Activated naive CD4-positive, alpha-beta T cell treated with anti-CD3 and anti-CD28 coated beads for 36 hours (primary cell): ENCODE results near the gene RFX5. TPM values are rescaled to one million over a fixed set of nuclear protein-coding genes. Genes with fewer than 3 reads are reported as not detected.
"Not testable (repeated sequence)": the region's sequence is repeated elsewhere in the genome, so short reads cannot be mapped to it uniquely, and the experiment has no call there.

Experiments used
- CTCF ChIA-PET: fragments of 350-600 bp; sonication (Branson Sonifier 250); formaldehyde crosslinking; loops from one replicate; lab custom pipeline; 2021; ENCODE audit warnings: antibody characterized with exemption; lab: Charles Lee
- DNase-seq: peaks from one replicate; pipeline ENCODE4 v3.0.0-alpha.2; 2020
- H3K27ac Mint-ChIP-seq: one replicate; pipeline ENCODE4 v1.8.0; 2021; ENCODE audit warnings: mild to moderate bottlenecking, mixed read lengths
- H3K27me3 Mint-ChIP-seq: one replicate; pipeline ENCODE4 v1.8.0; 2021; ENCODE audit warnings: low read depth, mixed read lengths
- H3K36me3 Mint-ChIP-seq: one replicate; pipeline ENCODE4 v1.8.0; 2021; ENCODE audit warnings: low read depth, mixed read lengths
- H3K4me1 Mint-ChIP-seq: one replicate; pipeline ENCODE4 v1.8.0; 2021; ENCODE audit warnings: low read depth, mixed read lengths
- H3K4me3 Mint-ChIP-seq: one replicate; pipeline ENCODE4 v1.8.0; 2021; ENCODE audit warnings: mild to moderate bottlenecking, moderate library complexity, mixed read lengths
- H3K9me3 Mint-ChIP-seq: one replicate; pipeline ENCODE4 v1.8.0; 2021; ENCODE audit warnings: mixed read lengths
- intact Hi-C: fragments of 100-400 bp; cut with micrococcal nuclease; formaldehyde crosslinking; loops from one replicate; pipeline ENCODE4 v1.15.1; 2023
- total RNA-seq, 2 experiments: library from RNA; stranded (reverse); gene quantifications; one replicate each; pipeline ENCODE4 v1.2.3, GENCODE V29; 2021

RFX5 gene
- total RNA-seq, 2 experiments from 2014 or later, result 62.3 to 63.4 TPM

DNA sequence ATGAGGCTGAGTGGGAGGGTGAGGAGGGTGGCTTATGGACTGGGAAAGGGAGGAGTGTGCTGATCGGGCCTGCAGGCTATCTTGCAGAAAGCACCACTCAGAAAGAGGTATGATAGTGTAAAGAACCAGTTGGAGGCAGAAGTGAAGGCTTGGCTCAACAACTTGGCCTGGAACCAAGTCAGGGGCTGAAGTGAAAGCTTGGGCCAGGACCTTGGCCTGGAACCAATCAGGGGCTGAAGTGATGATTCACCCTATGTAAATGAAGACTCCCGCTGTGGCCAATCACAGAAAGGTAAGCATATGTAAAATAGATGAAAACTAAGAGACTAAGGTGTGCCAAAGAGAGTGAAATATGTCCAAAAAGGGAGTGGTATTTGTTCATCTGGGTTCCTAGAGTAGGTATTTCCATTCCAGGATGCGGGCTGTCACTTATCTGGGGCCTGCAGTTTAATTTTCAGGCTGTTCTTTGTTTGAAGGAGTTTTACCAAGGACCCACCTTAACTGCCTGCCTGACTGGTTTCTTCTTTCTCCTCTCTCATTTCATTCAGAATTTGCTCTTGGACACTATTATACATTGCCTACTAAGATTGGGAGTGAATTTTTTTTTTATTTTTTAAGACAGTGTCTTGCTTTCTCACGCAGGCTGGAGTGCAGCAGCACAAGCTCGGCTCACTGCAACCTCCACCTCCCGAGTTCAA, 5.1 kb upstream of the RFX5 start:
- no peak overlapping the region for H3K4me3 Mint-ChIP-seq
- no peak for DNase-seq
- CTCF ChIA-PET, result interaction anchor here (0.6 to 3.2 kb wide), 6 partner anchors 12 to 54 kb away, joined by 3 to 13 read pairs (median 3); no protein-coding TSS in a partner anchor
- H3K4me1 Mint-ChIP-seq, result peaks cover 10% of the 10 kb centered on the region
- no peaks in the 10 kb centered on the region for H3K36me3 Mint-ChIP-seq
- H3K9me3 Mint-ChIP-seq, result no peaks in the 10 kb centered on the region
- intact Hi-C loops, result no loop called here
- no peak overlapping the region for H3K27ac Mint-ChIP-seq
- H3K27me3 Mint-ChIP-seq, result no peaks in the 10 kb centered on the region

GRCh38 chr1:151350323-151350722, 3.3 kb upstream of the RFX5 start:
- H3K27me3 Mint-ChIP-seq, intact Hi-C loops, H3K27ac Mint-ChIP-seq, H3K4me3 Mint-ChIP-seq, H3K9me3 Mint-ChIP-seq, H3K36me3 Mint-ChIP-seq, DNase-seq: not testable (repeated sequence)
- H3K4me1 Mint-ChIP-seq, result peaks cover 23% of the 10 kb centered on the region
- CTCF ChIA-PET, result interaction anchor here (0.6 to 1.6 kb wide), 5 partner anchors 9 to 67 kb away, joined by 3 to 8 read pairs (median 3); no protein-coding TSS in a partner anchor

GRCh38 chr1:151347523-151348246, 633 bp upstream of the RFX5 start:
- Mint-ChIP-seq H3K9me3 (no peaks in the 10 kb centered on the region), H3K27ac (peak overlapping the region; percentile 96), H3K36me3 (peaks cover 14% of the 10 kb centered on the region), H3K27me3 (no peaks in the 10 kb centered on the region), H3K4me3 (peak overlapping the region; percentile 93), H3K4me1 (peaks cover 33% of the 10 kb centered on the region)
- intact Hi-C loops, result loop anchor here (1.0 kb wide), 8 partner anchors 20 to 264 kb away; partner anchors contain the start of genes PI4KB, PIP5K1A, PSMB4 and PSMD4
- no peak for DNase-seq
- CTCF ChIA-PET, result interaction anchor here (0.6 to 1.2 kb wide), 3 partner anchors 36 to 47 kb away, joined by 3 read pairs; no protein-coding TSS in a partner anchor

DNA sequence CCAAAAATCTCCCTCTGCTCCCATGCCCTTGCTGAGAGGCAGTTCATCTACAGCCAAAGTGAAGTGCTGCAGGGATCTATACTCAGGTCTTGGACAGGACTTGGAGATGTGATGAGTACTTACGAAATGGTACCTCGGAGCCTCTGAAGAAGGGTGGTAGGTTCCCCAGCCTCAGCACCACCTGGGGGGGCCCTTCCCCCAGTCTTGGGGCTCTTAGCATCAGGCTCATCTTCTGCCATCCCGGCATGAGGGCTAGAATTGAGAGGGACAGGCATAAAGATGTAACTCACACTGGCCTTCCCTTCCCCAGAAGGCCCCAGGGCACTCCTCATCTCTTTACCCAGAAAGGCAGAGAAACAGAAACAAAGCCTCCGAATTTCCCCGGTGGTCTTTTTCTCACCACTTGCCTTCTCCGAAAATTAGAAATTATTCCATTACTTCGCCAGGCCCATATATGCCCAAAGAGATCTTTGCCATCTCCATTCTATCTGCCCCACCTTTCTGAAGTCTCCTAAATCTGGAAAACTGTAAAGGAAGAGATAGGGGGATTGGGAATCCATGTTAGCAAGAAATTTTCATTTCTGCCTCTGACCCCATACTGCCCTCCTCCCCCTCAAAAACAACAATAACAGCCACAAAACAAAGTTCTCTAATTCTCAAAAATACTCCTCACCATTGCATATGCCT, 827 bp downstream of the RFX5 start:
- Mint-ChIP-seq H3K27me3 (no peaks in the 10 kb centered on the region), H3K4me1 (peaks cover 33% of the 10 kb centered on the region), H3K36me3 (peaks cover 14% of the 10 kb centered on the region), H3K27ac (peak overlapping the region; percentile 96), H3K9me3 (no peaks in the 10 kb centered on the region), H3K4me3 (peak overlapping the region; percentile 93)
- intact Hi-C loops, result no loop called here
- CTCF ChIA-PET, result interaction anchor here (0.8 kb wide), 1 partner anchor 54 kb away, joined by 3 read pairs; no protein-coding TSS in a partner anchor
- peak; percentile 42 for DNase-seq

DNA sequence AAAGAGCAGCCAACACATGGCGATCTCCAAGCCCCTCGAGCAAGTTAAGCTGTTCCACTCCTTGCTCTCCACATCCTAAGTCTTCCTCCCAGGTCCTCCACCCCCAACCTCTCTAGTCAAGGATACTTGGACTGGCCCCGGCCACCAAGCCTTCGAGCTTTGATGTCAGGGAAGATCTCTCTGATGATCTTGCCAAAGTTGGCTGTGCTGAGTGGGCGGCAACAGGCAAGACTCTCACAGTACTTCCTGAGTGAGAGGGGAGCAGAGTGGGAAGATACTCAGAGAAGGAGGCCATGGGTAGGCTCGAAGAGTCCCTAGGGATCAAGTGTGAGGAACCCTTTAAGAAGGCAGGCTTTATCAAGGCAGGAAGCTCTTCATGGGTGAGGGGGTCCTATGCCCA, 2.8 kb downstream of the RFX5 start:
- CTCF ChIA-PET, result interaction anchor here (0.6 to 1.4 kb wide), 7 partner anchors 12 to 82 kb away, joined by 3 to 8 read pairs (median 3); no protein-coding TSS in a partner anchor
- DNase-seq, result no peak
- H3K4me1 Mint-ChIP-seq, result peaks cover 42% of the 10 kb centered on the region
- peak overlapping the region; percentile 48 for H3K27ac Mint-ChIP-seq
- intact Hi-C loops, result no loop called here
- H3K27me3 Mint-ChIP-seq, result no peaks in the 10 kb centered on the region
- no peak overlapping the region for H3K4me3 Mint-ChIP-seq
- H3K9me3 Mint-ChIP-seq, result no peaks in the 10 kb centered on the region
- H3K36me3 Mint-ChIP-seq, result peaks cover 15% of the 10 kb centered on the region

- Mint-ChIP-seq H3K4me1 (peaks cover 44% of the 10 kb centered on the region), H3K27me3 (no peaks in the 10 kb centered on the region)
- intact Hi-C loops, result no loop called here
These were observed 3.5 kb downstream of the RFX5 start for GRCh38 chr1:151343587-151343986.

DNA sequence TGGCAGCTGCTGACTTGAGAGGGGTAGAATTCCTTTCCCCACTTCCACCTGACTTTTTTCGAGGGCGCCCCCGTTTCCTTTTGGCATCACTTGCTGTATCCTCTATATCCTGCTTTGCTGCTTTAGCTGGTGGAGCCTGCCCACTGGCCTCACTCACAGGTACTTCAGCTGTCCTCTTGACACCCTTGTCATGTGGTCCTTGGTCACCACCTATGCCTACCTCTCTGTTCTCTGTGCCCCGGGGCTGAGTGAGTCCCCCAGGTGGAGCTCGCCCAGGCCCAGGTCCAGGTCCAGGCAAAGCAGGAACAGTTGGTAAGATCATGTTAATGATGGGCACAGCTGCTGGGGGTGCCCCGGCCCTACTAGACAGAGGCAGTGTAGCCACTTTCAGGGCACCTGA, 4.5 kb downstream of the RFX5 start:
- intact Hi-C loops, result no loop called here
- CTCF ChIA-PET, result interaction anchor here (0.6 to 0.7 kb wide), 2 partner anchors 42 to 148 kb away, joined by 3 to 4 read pairs; no protein-coding TSS in a partner anchor
- Mint-ChIP-seq H3K4me3 (no peak overlapping the region), H3K27ac (no peak overlapping the region), H3K36me3 (peaks cover 15% of the 10 kb centered on the region), H3K4me1 (peaks cover 37% of the 10 kb centered on the region), H3K9me3 (no peaks in the 10 kb centered on the region), H3K27me3 (no peaks in the 10 kb centered on the region)
- no peak for DNase-seq

More at GRCh38 chr1:151343587-151343986, 3.5 kb downstream of the RFX5 start:
- no peak overlapping the region for H3K4me3 Mint-ChIP-seq
- DNase-seq, result no peak
- H3K36me3 Mint-ChIP-seq, result peaks cover 15% of the 10 kb centered on the region
- H3K9me3 Mint-ChIP-seq, result no peaks in the 10 kb centered on the region
- peak overlapping the region; percentile 64 for H3K27ac Mint-ChIP-seq
- CTCF ChIA-PET, result interaction anchor here (0.6 to 1.4 kb wide), 6 partner anchors 12 to 83 kb away, joined by 3 to 5 read pairs (median 3); no protein-coding TSS in a partner anchor

DNA sequence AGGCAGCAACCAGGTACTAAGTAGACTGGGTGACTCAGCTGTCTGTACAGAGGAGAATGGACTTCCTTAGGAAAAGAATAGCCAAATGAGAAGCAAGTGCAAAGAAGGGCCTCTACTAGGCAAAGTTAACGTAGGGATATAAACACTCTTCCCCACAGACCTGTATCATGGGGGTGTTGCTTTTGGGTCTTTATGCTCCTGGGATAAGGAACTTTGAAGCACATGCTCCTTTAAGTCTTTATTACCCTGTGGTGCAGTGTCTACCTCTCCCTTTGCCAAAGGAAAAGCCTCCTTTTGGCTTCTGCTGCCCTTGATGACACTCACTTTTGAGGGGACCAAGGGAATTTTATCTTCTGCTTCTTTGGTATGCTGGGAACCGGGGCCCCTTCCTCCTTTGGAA, 5.0 kb downstream of the RFX5 start:
- Mint-ChIP-seq H3K27me3 (no peaks in the 10 kb centered on the region), H3K4me3 (no peak overlapping the region), H3K27ac (no peak overlapping the region), H3K36me3 (peaks cover 15% of the 10 kb centered on the region), H3K9me3 (no peaks in the 10 kb centered on the region), H3K4me1 (peaks cover 34% of the 10 kb centered on the region)
- DNase-seq, result no peak
- intact Hi-C loops, result no loop called here
- CTCF ChIA-PET, result interaction anchor here (0.7 to 3.6 kb wide), 3 partner anchors 41 to 61 kb away, joined by 4 to 59 read pairs (median 20); partner anchors contain the start of gene ZNF687

GRCh38 chr1:151340870-151341754, 5.9 kb downstream of the RFX5 start:
- intact Hi-C loops, result loop anchor here (1.0 kb wide), 4 partner anchors 14 to 143 kb away; partner anchors contain the start of genes PI4KB and PIP5K1A
- H3K4me3 Mint-ChIP-seq, result no peak overlapping the region
- peaks cover 12% of the 10 kb centered on the region for H3K36me3 Mint-ChIP-seq
- peak overlapping the region; percentile 23 for H3K27ac Mint-ChIP-seq
- CTCF ChIA-PET, result interaction anchor here (0.6 to 4.3 kb wide), 34 partner anchors 8 to 541 kb away, joined by 3 to 114 read pairs (median 6); partner anchors contain the start of genes PI4KB, PIP5K1A, TNFAIP8L2 and VPS72
- H3K27me3 Mint-ChIP-seq, result no peaks in the 10 kb centered on the region
- peak; percentile 69 for DNase-seq
- H3K4me1 Mint-ChIP-seq, result peaks cover 26% of the 10 kb centered on the region
- no peaks in the 10 kb centered on the region for H3K9me3 Mint-ChIP-seq

GRCh38 chr1:151336556-151336955, 10.5 kb downstream of the RFX5 start:
- H3K27ac Mint-ChIP-seq, result no peak overlapping the region
- no peak for DNase-seq
- peaks cover 10% of the 10 kb centered on the region for H3K4me1 Mint-ChIP-seq
- no peaks in the 10 kb centered on the region for H3K27me3 Mint-ChIP-seq
- no peaks in the 10 kb centered on the region for H3K9me3 Mint-ChIP-seq
- H3K4me3 Mint-ChIP-seq, result no peak overlapping the region
- intact Hi-C loops, result no loop called here
- peaks cover 1% of the 10 kb centered on the region for H3K36me3 Mint-ChIP-seq
- CTCF ChIA-PET, result interaction anchor here (0.7 to 1.2 kb wide), 4 partner anchors 34 to 47 kb away, joined by 3 to 9 read pairs (median 4); no protein-coding TSS in a partner anchor

DNA sequence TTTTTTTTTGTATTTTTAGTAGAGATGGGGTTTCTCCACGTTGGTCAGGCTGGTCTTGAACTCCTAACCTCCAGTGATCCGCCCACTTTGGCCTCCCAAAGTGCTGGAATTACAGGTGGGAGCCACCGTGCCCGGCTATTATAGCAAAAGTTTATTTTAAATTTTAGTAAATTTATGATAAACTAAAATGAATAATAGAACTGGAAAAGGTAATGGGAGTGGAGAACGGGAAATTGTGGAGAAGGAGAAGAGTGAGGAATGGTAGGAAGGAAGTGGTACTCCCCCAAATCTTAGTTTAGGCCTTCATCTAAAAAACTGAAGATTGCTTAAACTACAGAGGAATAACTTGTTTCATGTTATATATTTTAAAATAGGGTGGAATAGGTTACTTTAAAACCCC, 12.2 kb downstream of the RFX5 start:
- no peak overlapping the region for H3K27ac Mint-ChIP-seq
- CTCF ChIA-PET, result interaction anchor here (0.7 kb wide), 1 partner anchor 273 kb away, joined by 3 read pairs; no protein-coding TSS in a partner anchor
- H3K36me3 Mint-ChIP-seq, result no peaks in the 10 kb centered on the region
- H3K4me1 Mint-ChIP-seq, result peaks cover 2% of the 10 kb centered on the region
- H3K27me3 Mint-ChIP-seq, result no peaks in the 10 kb centered on the region
- no peak overlapping the region for H3K4me3 Mint-ChIP-seq
- H3K9me3 Mint-ChIP-seq, result no peaks in the 10 kb centered on the region
- intact Hi-C loops, result no loop called here
- DNase-seq, result no peak
